H9 (cell line): Measurements from ENCODE around the gene HLA-A. TPM values are rescaled to one million over a fixed set of nuclear protein-coding genes. Genes with fewer than 3 reads are reported as not detected.
"Not testable (repeated sequence)": the region's sequence is repeated elsewhere in the genome, so short reads cannot be mapped to it uniquely, and the experiment has no call there.

Experiments used
- DNase-seq: peaks from one replicate; pipeline ENCODE4 v3.0.0-alpha.2; 2017
- H2AFZ ChIP-seq: one replicate; pipeline ENCODE4 v1.6.1; 2013; ENCODE audit warnings: mild to moderate bottlenecking, low read length, control low read depth, moderate library complexity
- H2AK5ac ChIP-seq: 2 replicates; pipeline ENCODE4 v1.6.1; 2013; ENCODE audit warnings: low read length, control low read depth, mixed read lengths; ENCODE audit not compliant: insufficient read length
- H2BK120ac ChIP-seq: one replicate; pipeline ENCODE4 v1.6.1; 2013; ENCODE audit warnings: low read depth, mild to moderate bottlenecking, low read length, control low read depth, inconsistent platforms; ENCODE audit not compliant: poor library complexity, severe bottlenecking
- H2BK12ac ChIP-seq: 2 replicates; pipeline ENCODE4 v1.6.1; 2013; ENCODE audit warnings: low read length, control low read depth, mixed read lengths, low read depth; ENCODE audit not compliant: insufficient read length
- H2BK15ac ChIP-seq: 2 replicates; pipeline ENCODE4 v1.6.1; 2013; ENCODE audit warnings: low read depth, low read length, control low read depth
- H2BK20ac ChIP-seq: one replicate; pipeline ENCODE4 v1.6.1; 2013; ENCODE audit warnings: low read depth, mild to moderate bottlenecking, low read length, control low read depth, inconsistent platforms; ENCODE audit not compliant: poor library complexity, severe bottlenecking
- H2BK5ac ChIP-seq: 2 replicates; pipeline ENCODE4 v1.6.1; 2013; ENCODE audit warnings: low read length, control low read depth, mixed read lengths; ENCODE audit not compliant: insufficient read length
- H3K14ac ChIP-seq: 2 replicates; pipeline ENCODE4 v1.6.1; 2013; ENCODE audit warnings: low read length, control low read depth; ENCODE audit not compliant: insufficient read depth
- H3K18ac ChIP-seq: 2 replicates; pipeline ENCODE4 v1.6.1; 2013; ENCODE audit warnings: low read depth, mild to moderate bottlenecking, mixed read lengths, low read length, control low read depth; ENCODE audit not compliant: insufficient read length
- H3K23ac ChIP-seq: 2 replicates; pipeline ENCODE4 v1.6.1; 2013; ENCODE audit warnings: low read length, control low read depth, mixed read lengths, low read depth; ENCODE audit not compliant: insufficient read length
- H3K23me2 ChIP-seq: 2 replicates; pipeline ENCODE4 v1.6.1; 2013; ENCODE audit warnings: low read depth, mild to moderate bottlenecking, mixed read lengths, low read length, control low read depth; ENCODE audit not compliant: insufficient read length, poor library complexity, severe bottlenecking
- H3K27ac ChIP-seq: 2 replicates; pipeline ENCODE4 v1.5.1; 2013; ENCODE audit warnings: low read length, control low read depth, mixed read lengths, low read depth; ENCODE audit not compliant: insufficient read length
- H3K27me3 ChIP-seq: 2 replicates; pipeline ENCODE4 v1.6.1; 2013; ENCODE audit warnings: low read length, control low read depth, inconsistent platforms; ENCODE audit not compliant: insufficient read depth
- H3K4ac ChIP-seq: 2 replicates; pipeline ENCODE4 v1.6.1; 2013; ENCODE audit warnings: low read depth, mild to moderate bottlenecking, control low read depth, inconsistent platforms, low read length, moderate library complexity
- H3K4me1 ChIP-seq: 2 replicates; pipeline ENCODE4 v1.6.1; 2013; ENCODE audit warnings: low read length, control low read depth, inconsistent platforms; ENCODE audit not compliant: insufficient read depth
- H3K4me2 ChIP-seq: 2 replicates; pipeline ENCODE4 v1.6.1; 2013; ENCODE audit warnings: low read length, control low read depth, mixed read lengths; ENCODE audit not compliant: insufficient read length, insufficient read depth
- H3K56ac ChIP-seq: 2 replicates; pipeline ENCODE4 v1.6.1; 2013; ENCODE audit warnings: low read depth, mild to moderate bottlenecking, mixed read lengths, low read length, control low read depth; ENCODE audit not compliant: insufficient read length
- H3K79me1 ChIP-seq: 2 replicates; pipeline ENCODE4 v1.6.1; 2013; ENCODE audit warnings: low read depth, mild to moderate bottlenecking, moderate library complexity, low read length, control low read depth, inconsistent platforms; ENCODE audit not compliant: insufficient read depth, poor library complexity, severe bottlenecking
- H3K79me2 ChIP-seq: 2 replicates; pipeline ENCODE4 v1.6.1; 2013; ENCODE audit warnings: low read length, control low read depth, inconsistent platforms; ENCODE audit not compliant: insufficient read depth
- H3K9ac ChIP-seq: 2 replicates; pipeline ENCODE4 v1.6.1; 2013; ENCODE audit warnings: low read length, control low read depth, mixed read lengths; ENCODE audit not compliant: insufficient read length; ENCODE audit errors: extremely low read depth
- H3K9me3 ChIP-seq: one replicate; pipeline ENCODE4 v1.6.1; 2013; ENCODE audit warnings: low read depth, low read length, inconsistent platforms; ENCODE audit not compliant: control insufficient read depth
- H3T11ph ChIP-seq: one replicate; pipeline ENCODE4 v1.6.1; 2013; ENCODE audit warnings: mild to moderate bottlenecking, low read length, control low read depth, inconsistent platforms
- H4K20me1 ChIP-seq: one replicate; pipeline ENCODE4 v1.6.1; 2013; ENCODE audit not compliant: control insufficient read depth, insufficient read length, insufficient read depth
- H4K5ac ChIP-seq: 2 replicates; pipeline ENCODE4 v1.6.1; 2013; ENCODE audit warnings: low read depth, mild to moderate bottlenecking, mixed read lengths, low read length, control low read depth; ENCODE audit not compliant: insufficient read length
- H4K8ac ChIP-seq: replicated peaks from 2 replicates; pipeline ENCODE4 v1.6.1; 2013; ENCODE audit warnings: low read length, control low read depth, mixed read lengths, low read depth; ENCODE audit not compliant: insufficient read length
- H4K91ac ChIP-seq: 2 replicates; pipeline ENCODE4 v1.6.1; 2013; ENCODE audit warnings: low read depth, mild to moderate bottlenecking, moderate library complexity, mixed read lengths, low read length, control low read depth; ENCODE audit not compliant: insufficient read length
- H3K27ac Mint-ChIP-seq, 3 experiments: 2 replicates in 2 of 3; 3 replicates in 1 of 3; pipeline ENCODE4 v1.8.0; 2020 to 2021; ENCODE audit warnings: mixed read lengths in 3 of 3, mild to moderate bottlenecking in 1 of 3, moderate library complexity in 1 of 3
- H3K27me3 Mint-ChIP-seq: 2 replicates; pipeline ENCODE4 v1.8.0; 2021; ENCODE audit warnings: low read depth, mild to moderate bottlenecking, moderate library complexity, mixed read lengths
- H3K36me3 Mint-ChIP-seq, 3 experiments: 2 replicates in 2 of 3; 3 replicates in 1 of 3; pipeline ENCODE4 v1.8.0; 2020 to 2021; ENCODE audit warnings: low read depth in 3 of 3, mixed read lengths in 3 of 3; ENCODE audit not compliant: insufficient read depth in 1 of 3
- H3K4me1 Mint-ChIP-seq, 2 experiments: 2 replicates each; pipeline ENCODE4 v1.8.0; 2020; ENCODE audit warnings: mixed read lengths in 2 of 2
- H3K4me3 Mint-ChIP-seq, 2 experiments: 2 replicates in 1 of 2; 3 replicates in 1 of 2; pipeline ENCODE4 v1.8.0; 2020 to 2021; ENCODE audit warnings: mild to moderate bottlenecking in 2 of 2, mixed read lengths in 2 of 2, moderate library complexity in 1 of 2
- H3K9me3 Mint-ChIP-seq, 2 experiments: 2 replicates in 1 of 2; 3 replicates in 1 of 2; pipeline ENCODE4 v1.8.0; 2020; ENCODE audit warnings: mild to moderate bottlenecking in 2 of 2, mixed read lengths in 2 of 2, moderate library complexity in 1 of 2
- WGBS: extraction: QIAGEN DNeasy Blood & Tissue Kit; methylation state at CpG from one replicate; pipeline ENCODE4 v1.1.7; 2013; ENCODE audit warnings: missing lambda C conversion rate, low lambda C conversion rate, mixed read lengths; ENCODE audit not compliant: insufficient read length; ENCODE audit errors: extremely low coverage; 5-methylcytosine and 5-hydroxymethylcytosine counted together
- total RNA-seq: library from RNA; stranded (reverse); gene quantifications from 2 replicates; pipeline ENCODE4 v1.2.1, GENCODE V29; 2021
- TF ChIP-seq, protein P1 (sequence below): fragments of 200-600 bp; sonication (generic); conservative IDR thresholded peaks from 3 replicates; pipeline ENCODE4 v1.8.0; 2021; ENCODE audit warnings: antibody characterized with exemption, mild to moderate bottlenecking

Gene HLA-A
- total RNA-seq, 1 experiment from 2014 or later: 248 TPM

DNA sequence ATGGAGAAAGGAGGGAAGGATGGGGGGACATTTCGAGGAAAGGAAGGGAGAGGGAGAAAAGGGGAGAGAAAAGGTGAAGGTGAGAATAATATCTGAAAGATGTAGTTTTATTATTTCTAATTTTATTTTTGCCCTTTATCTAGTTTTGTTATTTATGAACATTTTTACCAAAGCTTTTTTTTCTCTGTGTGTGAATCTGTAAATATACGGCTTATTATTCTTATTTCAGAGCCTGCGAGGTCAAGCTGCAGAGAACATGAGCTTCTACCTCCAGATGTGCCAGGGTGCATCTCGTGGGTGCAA, 35.0 kb downstream of the HLA-A start:
- Histone ChIP-seq H4K5ac (no peak overlapping the region), H3K79me1 (no peaks in the 10 kb centered on the region), H2BK5ac (no peak overlapping the region), H2AFZ (no peak overlapping the region), H3K9me3 (no peaks in the 10 kb centered on the region), H3K14ac (no peak overlapping the region), H3K23ac (no peak overlapping the region), H3K4ac (no peak overlapping the region), H2BK120ac (no peak overlapping the region), H3K4me1 (peaks cover 3% of the 10 kb centered on the region; the same call in 1 of the 2 replicates), H4K8ac (no peak overlapping the region), H3K79me2 (no peaks in the 10 kb centered on the region), H3T11ph (no peak overlapping the region), H4K20me1 (no peaks in the 10 kb centered on the region), H2AK5ac (no peak overlapping the region), H3K4me2 (peak overlapping the region; percentile 88), H2BK12ac (no peak overlapping the region), H2BK15ac (no peak overlapping the region), H3K56ac (no peak overlapping the region), H2BK20ac (no peak overlapping the region), H3K23me2 (peaks cover 14% of the 10 kb centered on the region), H3K27ac (no peak overlapping the region), H4K91ac (no peak overlapping the region), H3K18ac (no peak overlapping the region), H3K27me3 (peaks cover 33% of the 10 kb centered on the region), H3K9ac (no peak overlapping the region)
- Mint-ChIP-seq H3K4me1 (peaks cover 23 to 28% of the 10 kb centered on the region in 2 experiments), H3K4me3 (peak overlapping the region; percentile 65 to 83), H3K9me3 (peaks cover 0 to 7% of the 10 kb centered on the region in 2 experiments; a peak in 2 of 5 replicates), H3K27me3 (peaks cover 79% of the 10 kb centered on the region), H3K27ac (no peak overlapping the region), H3K36me3 (no peaks in the 10 kb centered on the region; a peak in 1 of 7 replicates)
- TF ChIP-seq, protein P1, sequence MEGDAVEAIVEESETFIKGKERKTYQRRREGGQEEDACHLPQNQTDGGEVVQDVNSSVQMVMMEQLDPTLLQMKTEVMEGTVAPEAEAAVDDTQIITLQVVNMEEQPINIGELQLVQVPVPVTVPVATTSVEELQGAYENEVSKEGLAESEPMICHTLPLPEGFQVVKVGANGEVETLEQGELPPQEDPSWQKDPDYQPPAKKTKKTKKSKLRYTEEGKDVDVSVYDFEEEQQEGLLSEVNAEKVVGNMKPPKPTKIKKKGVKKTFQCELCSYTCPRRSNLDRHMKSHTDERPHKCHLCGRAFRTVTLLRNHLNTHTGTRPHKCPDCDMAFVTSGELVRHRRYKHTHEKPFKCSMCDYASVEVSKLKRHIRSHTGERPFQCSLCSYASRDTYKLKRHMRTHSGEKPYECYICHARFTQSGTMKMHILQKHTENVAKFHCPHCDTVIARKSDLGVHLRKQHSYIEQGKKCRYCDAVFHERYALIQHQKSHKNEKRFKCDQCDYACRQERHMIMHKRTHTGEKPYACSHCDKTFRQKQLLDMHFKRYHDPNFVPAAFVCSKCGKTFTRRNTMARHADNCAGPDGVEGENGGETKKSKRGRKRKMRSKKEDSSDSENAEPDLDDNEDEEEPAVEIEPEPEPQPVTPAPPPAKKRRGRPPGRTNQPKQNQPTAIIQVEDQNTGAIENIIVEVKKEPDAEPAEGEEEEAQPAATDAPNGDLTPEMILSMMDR: no peak
- no peak for DNase-seq
- no CpG with 5 or more reads among the region's 4 CpGs for WGBS

DNA sequence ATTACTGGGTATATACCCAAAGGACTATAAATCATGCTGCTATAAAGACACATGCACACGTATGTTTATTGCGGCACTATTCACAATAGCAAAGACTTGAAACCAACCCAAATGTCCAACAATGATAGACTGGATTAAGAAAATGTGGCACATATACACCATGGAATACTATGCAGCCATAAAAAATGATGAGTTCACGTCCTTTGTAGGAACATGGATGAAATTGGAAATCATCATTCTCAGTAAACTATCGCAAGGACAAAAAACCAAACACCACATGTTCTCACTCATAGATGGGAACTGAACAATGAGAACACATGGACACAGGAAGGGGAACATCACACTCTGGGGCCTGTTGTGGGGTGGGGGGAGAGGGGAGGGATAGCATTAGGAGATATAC, 37.7 kb downstream of the HLA-A start:
- not testable (repeated sequence) for H3K79me1 ChIP-seq, H3K23ac ChIP-seq, H2BK15ac ChIP-seq, H2AFZ ChIP-seq, H3K79me2 ChIP-seq, H3K27ac Mint-ChIP-seq, H2AK5ac ChIP-seq, H2BK20ac ChIP-seq, H3K56ac ChIP-seq, H3K4me3 Mint-ChIP-seq, H3K18ac ChIP-seq, H3T11ph ChIP-seq, H3K4me2 ChIP-seq, H3K9me3 ChIP-seq, H2BK5ac ChIP-seq, H3K9ac ChIP-seq, H4K20me1 ChIP-seq, H3K4me1 ChIP-seq, H4K8ac ChIP-seq, H3K4ac ChIP-seq, H3K27ac ChIP-seq, H4K5ac ChIP-seq, H3K36me3 Mint-ChIP-seq, H3K9me3 Mint-ChIP-seq, H2BK120ac ChIP-seq, H2BK12ac ChIP-seq, H4K91ac ChIP-seq, H3K14ac ChIP-seq, DNase-seq
- H3K23me2 ChIP-seq: peaks cover 13% of the 10 kb centered on the region
- Mint-ChIP-seq H3K4me1 (peaks cover 23 to 28% of the 10 kb centered on the region in 2 experiments), H3K27me3 (peaks cover 52% of the 10 kb centered on the region)
- H3K27me3 ChIP-seq: peaks cover 27% of the 10 kb centered on the region
- no CpG with 5 or more reads among the region's 4 CpGs for WGBS
